SK-N-MC (cell line): ENCODE data around the gene USP17L18.
"Not testable (repeated sequence)": the region's sequence is repeated elsewhere in the genome, so short reads cannot be mapped to it uniquely, and the experiment has no call there.

Source experiments
- DNase-seq: peaks from one replicate; pipeline ENCODE4 v3.0.0-alpha.2; 2011; ENCODE audit warnings: low read depth, low spot score
- H3K27ac ChIP-seq: fragments of 200-600 bp; sonication (generic); 2 replicates; pipeline ENCODE4 v1.5.1; 2016; ENCODE audit warnings: mixed run types
- H3K36me3 ChIP-seq: fragments of 200-600 bp; sonication (generic); 2 replicates; pipeline ENCODE4 v1.6.1; 2017; ENCODE audit warnings: antibody characterized with exemption, low read length, mixed read lengths; ENCODE audit not compliant: insufficient read depth
- H3K4me3 ChIP-seq: fragments of 200-600 bp; sonication (generic); 2 replicates; pipeline ENCODE4 v1.5.1; 2016
- H3K9ac ChIP-seq: fragments of 200-600 bp; sonication (generic); 2 replicates; pipeline ENCODE4 v1.8.0; 2017; ENCODE audit warnings: mixed run types, mixed read lengths; ENCODE audit not compliant: insufficient read length
- H3K9me3 ChIP-seq: fragments of 200-600 bp; sonication (generic); 2 replicates; pipeline ENCODE4 v1.6.1; 2017; ENCODE audit warnings: low read depth, mild to moderate bottlenecking, antibody characterized with exemption, low read length, moderate library complexity, mixed read lengths

The USP17L18 gene

DNA sequence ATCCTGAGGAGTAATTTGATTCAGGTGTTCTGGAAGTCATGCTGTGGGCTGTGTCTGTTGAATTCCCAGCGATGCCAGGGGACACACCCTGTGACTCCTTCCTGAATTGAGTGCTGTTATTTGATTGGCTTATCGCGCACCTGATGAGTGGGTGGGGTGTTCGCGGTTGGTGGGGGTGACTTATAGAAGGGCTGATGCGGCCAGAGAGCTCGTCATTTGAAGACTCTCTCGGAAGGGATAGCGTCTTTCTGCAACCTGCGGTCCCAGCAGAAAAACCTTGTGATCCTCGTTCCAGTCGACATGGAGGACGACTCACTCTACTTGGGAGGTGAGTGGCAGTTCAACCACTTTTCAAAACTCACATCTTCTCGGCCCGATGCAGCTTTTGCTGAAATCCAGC, 18.9 kb downstream of the USP17L18 start, which contains the start of gene USP17L22:
Gene USP17L22, plus strand, starts transcription at position 301 of the 400 bp plus-strand sequence. Its CDS starts 0 bp downstream, at position 301.
- H3K4me3 ChIP-seq, H3K9ac ChIP-seq, H3K27ac ChIP-seq, H3K36me3 ChIP-seq, H3K9me3 ChIP-seq, DNase-seq: not testable (repeated sequence)

DNA sequence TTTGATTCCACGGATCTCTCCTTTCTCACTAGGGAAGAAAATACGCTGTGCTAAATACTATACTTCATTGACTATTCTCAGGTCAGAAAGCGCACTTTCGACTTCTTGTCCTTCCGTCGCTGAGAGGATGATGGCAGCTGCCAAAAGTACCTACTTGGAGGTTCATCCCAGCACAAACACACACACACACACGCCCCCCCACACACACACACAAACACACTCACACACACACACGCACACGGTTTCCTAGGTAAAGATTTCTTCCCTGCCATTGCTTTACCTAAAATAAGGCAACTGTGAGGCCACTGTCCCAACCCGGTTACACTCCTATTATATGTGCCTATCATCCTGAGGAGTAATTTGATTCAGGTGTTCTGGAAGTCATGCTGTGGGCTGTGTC, 23.3 kb downstream of the USP17L18 start:
- H3K9ac ChIP-seq, H3K27ac ChIP-seq, H3K4me3 ChIP-seq, H3K9me3 ChIP-seq, H3K36me3 ChIP-seq, DNase-seq: not testable (repeated sequence)
